Progenitor cell of endocrine pancreas (in vitro differentiated cells): Measurements from ENCODE around the gene RALGDS. TPM values are rescaled to one million over a fixed set of nuclear protein-coding genes. Genes with fewer than 3 reads are reported as not detected.
"Not testable (repeated sequence)": the region's sequence is repeated elsewhere in the genome, so short reads cannot be mapped to it uniquely, and the experiment has no call there.

Experiments used
- DNase-seq: peaks from one replicate; pipeline ENCODE4 v3.0.0; 2021; ENCODE audit warnings: low spot score; ENCODE audit not compliant: unreplicated experiment
- H3K27ac Mint-ChIP-seq: 2 replicates; pipeline ENCODE4 v1.8.0; 2021; ENCODE audit warnings: mild to moderate bottlenecking, moderate library complexity, mixed read lengths
- H3K27me3 Mint-ChIP-seq: 2 replicates; pipeline ENCODE4 v1.8.0; 2021; ENCODE audit warnings: mixed read lengths
- H3K36me3 Mint-ChIP-seq: 2 replicates; pipeline ENCODE4 v1.8.0; 2022; ENCODE audit warnings: mixed read lengths; ENCODE audit not compliant: insufficient read depth
- H3K4me1 Mint-ChIP-seq: 2 replicates; pipeline ENCODE4 v1.8.0; 2021; ENCODE audit warnings: low read depth, mixed read lengths
- H3K4me3 Mint-ChIP-seq: 2 replicates; pipeline ENCODE4 v1.8.0; 2021; ENCODE audit warnings: low read depth, mild to moderate bottlenecking, moderate library complexity, mixed read lengths
- H3K9me3 Mint-ChIP-seq: 2 replicates; pipeline ENCODE4 v1.8.0; 2021; ENCODE audit warnings: low read depth, mixed read lengths
- CTCF ChIP-seq: fragments of 200-600 bp; sonication (generic); IDR thresholded peaks from one replicate; pipeline ENCODE4 v1.5.0; 2021; ENCODE audit warnings: antibody characterized with exemption, mild to moderate bottlenecking; ENCODE audit not compliant: unreplicated experiment
- total RNA-seq: library from RNA; stranded (reverse); gene quantifications from 2 replicates; pipeline ENCODE4 v1.2.1, GENCODE V29; 2021

RALGDS gene
- total RNA-seq, 1 donor from 2014 or later: 84.6 TPM

- Mint-ChIP-seq H3K27me3 (peaks cover 6% of the 10 kb centered on the region), H3K36me3 (peaks cover 3% of the 10 kb centered on the region), H3K9me3 (no peaks in the 10 kb centered on the region), H3K27ac (no peak overlapping the region), H3K4me3 (no peak overlapping the region), H3K4me1 (no peaks in the 10 kb centered on the region)
- no peak for DNase-seq
- TF ChIP-seq CTCF: no peak
Measured at GRCh38 chr9:133073086-133074014, 47.7 kb downstream of the RALGDS start.

GRCh38 chr9:133072210-133072609 lies 48.8 kb downstream of the RALGDS start:
- not testable (repeated sequence) for H3K27me3 Mint-ChIP-seq, H3K4me3 Mint-ChIP-seq, H3K27ac Mint-ChIP-seq, DNase-seq, H3K9me3 Mint-ChIP-seq, H3K36me3 Mint-ChIP-seq, H3K4me1 Mint-ChIP-seq

- Mint-ChIP-seq H3K36me3 (peaks cover 3% of the 10 kb centered on the region), H3K27ac (no peak overlapping the region), H3K4me1 (no peaks in the 10 kb centered on the region), H3K27me3 (no peaks in the 10 kb centered on the region), H3K9me3 (no peaks in the 10 kb centered on the region), H3K4me3 (no peak overlapping the region)
- TF ChIP-seq CTCF: no peak
- DNase-seq: no peak
Measured at GRCh38 chr9:133071484-133072150, 49.4 kb downstream of the RALGDS start.

- not testable (repeated sequence) for H3K27ac Mint-ChIP-seq, H3K27me3 Mint-ChIP-seq, H3K9me3 Mint-ChIP-seq, H3K4me1 Mint-ChIP-seq, H3K36me3 Mint-ChIP-seq, DNase-seq, H3K4me3 Mint-ChIP-seq
Measured at GRCh38 chr9:133070985-133071384, 50.1 kb downstream of the RALGDS start.

- H3K4me3 Mint-ChIP-seq, DNase-seq, H3K9me3 Mint-ChIP-seq, H3K27ac Mint-ChIP-seq, H3K4me1 Mint-ChIP-seq, H3K27me3 Mint-ChIP-seq, H3K36me3 Mint-ChIP-seq: not testable (repeated sequence)
Measured at GRCh38 chr9:133070500-133070961, 50.5 kb downstream of the RALGDS start.

GRCh38 chr9:133068431-133068830 lies 52.6 kb downstream of the RALGDS start:
- not testable (repeated sequence) for H3K9me3 Mint-ChIP-seq

GRCh38 chr9:133067813-133068212 lies 53.2 kb downstream of the RALGDS start:
- no peak for DNase-seq
- H3K9me3 Mint-ChIP-seq: no peaks in the 10 kb centered on the region
- H3K27me3 Mint-ChIP-seq: no peaks in the 10 kb centered on the region
- TF ChIP-seq CTCF: no peak
- H3K4me3 Mint-ChIP-seq: no peak overlapping the region
- H3K36me3 Mint-ChIP-seq: peaks cover 3% of the 10 kb centered on the region
- H3K27ac Mint-ChIP-seq: no peak overlapping the region
- no peaks in the 10 kb centered on the region for H3K4me1 Mint-ChIP-seq

More at GRCh38 chr9:133068431-133068830, 52.6 kb downstream of the RALGDS start:
- H3K4me1 Mint-ChIP-seq, H3K27me3 Mint-ChIP-seq, H3K4me3 Mint-ChIP-seq, DNase-seq, H3K27ac Mint-ChIP-seq, H3K36me3 Mint-ChIP-seq: not testable (repeated sequence)
